Endothelial cell of umbilical vein (primary cell): Measurements from ENCODE around the gene KLF8. TPM values are rescaled to one million over a fixed set of nuclear protein-coding genes. Genes with fewer than 3 reads are reported as not detected.
A peak's percentile ranks its signal among the peaks of the same experiment; 100 is the strongest.

Source experiments
- BruUV-seq: library from RNA; stranded (reverse); fragments of 400-500 nt; replicated peaks from 2 replicates; lab custom pipeline; 2021; lab: Mats Ljungman, UMichigan
- CTCF ChIA-PET: fragments of 300-600, 350-600 bp; sonication (Branson Sonifier 250); formaldehyde crosslinking; loops from one replicate; lab custom pipeline; 2021; ENCODE audit warnings: antibody characterized with exemption, inconsistent platforms; lab: Charles Lee
- POLR2A ChIA-PET: fragments of 300-600, 350-600 bp; sonication (Branson Sonifier 250); formaldehyde crosslinking; loops from one replicate; lab custom pipeline; 2021; ENCODE audit warnings: antibody characterized with exemption, inconsistent platforms; lab: Charles Lee
- DNase-seq: peaks from one replicate; pipeline ENCODE4 v3.0.0-alpha.2; 2011; ENCODE audit warnings: low read depth, low spot score
- FAIRE-seq: peaks from 2 replicates; lab custom pipeline; 2011; peaks lifted over from hg19 to GRCh38; lab: Jason Lieb, UNC
- H2AFZ ChIP-seq: 2 replicates; pipeline ENCODE4 v1.6.0; 2012; ENCODE audit warnings: low read depth, low read length, control low read depth, inconsistent platforms
- H3K27ac ChIP-seq: 2 replicates; pipeline ENCODE4 v1.5.1; 2011; ENCODE audit warnings: low read depth, mild to moderate bottlenecking, control low read depth, low read length, moderate library complexity; ENCODE audit not compliant: insufficient read depth
- H3K27me3 ChIP-seq, 2 experiments: 2 replicates each; pipeline versions ENCODE4 v1.6.0 to v1.6.1; 2011; ENCODE audit warnings: low read length in 2 of 2, mixed read lengths in 1 of 2; ENCODE audit not compliant: control insufficient read depth in 2 of 2, insufficient read depth in 2 of 2
- H3K36me3 ChIP-seq, 2 experiments: 2 replicates in 1 of 2; 3 replicates in 1 of 2; pipeline ENCODE4 v1.5.1; 2011; ENCODE audit warnings: low read length in 2 of 2, mild to moderate bottlenecking in 1 of 2, moderate library complexity in 1 of 2; ENCODE audit not compliant: control insufficient read depth in 2 of 2, insufficient read depth in 2 of 2; ENCODE audit errors: extremely low read depth in 1 of 2
- H3K4me1 ChIP-seq: 3 replicates; pipeline ENCODE4 v1.5.1; 2011; ENCODE audit warnings: mild to moderate bottlenecking, low read length; ENCODE audit not compliant: control insufficient read depth, insufficient read depth; ENCODE audit errors: extremely low read depth
- H3K4me2 ChIP-seq: 2 replicates; pipeline ENCODE4 v1.6.1; 2011; ENCODE audit warnings: low read length, control low read depth, mixed read lengths; ENCODE audit not compliant: insufficient read depth
- H3K4me3 ChIP-seq, 3 experiments: fragments of 200-600 bp in 1 of 3; sonication (generic), shearing (Covaris generic) in 1 of 3; replicated peaks in 1 of 3; 2 replicates each; pipeline ENCODE4 v1.5.1; 2011 to 2016; ENCODE audit warnings: control low read depth in 3 of 3, low read length in 3 of 3, mild to moderate bottlenecking in 2 of 3, inconsistent platforms in 1 of 3, low read depth in 1 of 3, moderate library complexity in 1 of 3; ENCODE audit not compliant: insufficient read depth in 1 of 3
- H3K79me2 ChIP-seq: 2 replicates; pipeline ENCODE4 v1.6.0; 2012; ENCODE audit warnings: low read length, inconsistent platforms; ENCODE audit not compliant: control insufficient read depth, insufficient read depth
- H3K9ac ChIP-seq: replicated peaks from 2 replicates; pipeline ENCODE3; 2011; ENCODE audit warnings: low read length, control low read depth; ENCODE audit not compliant: insufficient read depth; ENCODE audit errors: extremely low read depth
- H3K9me1 ChIP-seq: replicated peaks from 3 replicates; pipeline ENCODE4 v1.6.0; 2011; ENCODE audit warnings: mild to moderate bottlenecking, low read length; ENCODE audit not compliant: control insufficient read depth, insufficient read depth; ENCODE audit errors: extremely low read depth
- H3K9me3 ChIP-seq: replicated peaks from 2 replicates; pipeline ENCODE4 v1.5.1; 2012; ENCODE audit warnings: low read length, inconsistent platforms; ENCODE audit not compliant: control insufficient read depth, insufficient read depth
- H4K20me1 ChIP-seq: replicated peaks from 2 replicates; pipeline ENCODE3; 2011; ENCODE audit warnings: mild to moderate bottlenecking, low read length; ENCODE audit not compliant: control insufficient read depth, insufficient read depth; ENCODE audit errors: extremely low read depth
- CTCF ChIP-seq, 2 donors: IDR thresholded peaks; 1 replicate in 1 of 2; 2 replicates in 1 of 2; pipeline ENCODE4 v1.5.1; 2011; ENCODE audit warnings: low read length in 2 of 2, mild to moderate bottlenecking in 2 of 2, moderate library complexity in 2 of 2, control low read depth in 1 of 2, inconsistent platforms in 1 of 2, low read depth in 1 of 2; ENCODE audit not compliant: insufficient read depth in 1 of 2; ENCODE audit errors: extremely low read depth in 1 of 2
- EZH2 ChIP-seq: IDR thresholded peaks from 2 replicates; pipeline ENCODE4 v1.6.1; 2012; ENCODE audit warnings: borderline replicate concordance, low read depth, mild to moderate bottlenecking, moderate library complexity, low read length, inconsistent platforms; ENCODE audit not compliant: severe bottlenecking
- FOS ChIP-seq: IDR thresholded peaks from 2 replicates; pipeline ENCODE4 v1.6.1; 2011; ENCODE audit warnings: mild to moderate bottlenecking, low read length, moderate library complexity, borderline replicate concordance; ENCODE audit not compliant: insufficient read depth
- GATA2 ChIP-seq: IDR thresholded peaks from 2 replicates; pipeline ENCODE4 v1.7.0; 2011; ENCODE audit warnings: low read depth, mild to moderate bottlenecking, moderate library complexity, mixed read lengths, low read length; ENCODE audit not compliant: insufficient read length, insufficient read depth
- MAX ChIP-seq: IDR thresholded peaks from 2 replicates; pipeline ENCODE4 v1.6.1; 2011; ENCODE audit not compliant: insufficient read depth, insufficient read length
- POLR2A ChIP-seq: IDR thresholded peaks from 2 replicates; pipeline ENCODE4 v1.6.1; 2012; ENCODE audit warnings: low read depth, mild to moderate bottlenecking, control low read depth, low read length
- dilution Hi-C: fragments of 300-500 bp; cut with MboI; formaldehyde crosslinking; loops from one replicate; pipeline ENCODE4 v1.15.0; 2019; ENCODE audit warnings: low sequenced_read_pairs; ENCODE audit not compliant: extremely low pct_ligation_motif_present
- intact Hi-C: fragments of 100-400 bp; cut with micrococcal nuclease; formaldehyde crosslinking; loops from one replicate; pipeline ENCODE4 v1.10.0; 2022
- polyA plus RNA-seq, 4 experiments: library from polyadenylated mRNA; depleted of rRNA in 3 of 4; stranded (reverse) in 3 of 4; unstranded in 1 of 4; fragments of >200 nt; gene quantifications; 2 replicates each; pipeline versions ENCODE4 v1.2.1 to v1.2.3, GENCODE V29; 2011 to 2012; ENCODE audit warnings: missing spikeins in 1 of 4
- total RNA-seq: library from RNA; stranded (reverse); gene quantifications from 2 replicates; pipeline ENCODE4 v1.2.3, GENCODE V29; 2021

Gene KLF8
- total and polyA plus RNA-seq, 2 donors (not counting 3 experiments of a cell fraction or from before 2014, with no cell fraction given) = 1.0 to 2.0 TPM

GRCh38 chrX:56233100-56233499 lies 944 bp downstream of the KLF8 start:
- BruUV-seq = no TSS peak
- H3K9ac ChIP-seq = peak overlapping the region; percentile 3
- no peaks in the 10 kb centered on the region for H3K9me3 ChIP-seq
- peaks cover 9% of the 10 kb centered on the region for H3K4me1 ChIP-seq
- peak overlapping the region; percentile 81 for H2AFZ ChIP-seq
- no peak for TF ChIP-seq EZH2
- H3K27ac ChIP-seq = no peak overlapping the region
- H3K4me3 ChIP-seq = peak overlapping the region; percentile 28 to 68 (median 51)
- H3K9me1 ChIP-seq = no peaks in the 10 kb centered on the region
- ChIA-PET CTCF (interaction anchor here (1.4 kb wide), 1 partner anchor 16 kb away, joined by 5 read pairs; no protein-coding TSS in a partner anchor), POLR2A (no interaction called here)
- no peaks in the 10 kb centered on the region for H3K79me2 ChIP-seq
- H3K27me3 ChIP-seq = peaks cover 4 to 6% of the 10 kb centered on the region in 2 experiments
- H3K4me2 ChIP-seq = peak overlapping the region; percentile 65
- dilution Hi-C loops = no loop called here
- DNase-seq (no peak), FAIRE-seq (peak; percentile 44)
- no peaks in the 10 kb centered on the region for H4K20me1 ChIP-seq
- intact Hi-C loops = loop anchor here (5.0 kb wide), 1 partner anchor 516 kb away; the partner anchor contains the start of gene RRAGB
- H3K36me3 ChIP-seq = no peaks in the 10 kb centered on the region

GRCh38 chrX:56233682-56234081 lies 1.5 kb downstream of the KLF8 start:
- H2AFZ ChIP-seq = peak overlapping the region; percentile 81
- no TSS peak for BruUV-seq
- no peak overlapping the region for H3K27ac ChIP-seq
- peaks cover 9% of the 10 kb centered on the region for H3K4me1 ChIP-seq
- H3K9me1 ChIP-seq = no peaks in the 10 kb centered on the region
- TF ChIP-seq CTCF (IDR thresholded peaks at IDR 0.05; ENCODE audit: extremely low read depth in 1 of 2, insufficient read depth in 1 of 2, low read depth in 1 of 2, low read length in 2 of 2) (no peak), EZH2 (no peak), POLR2A (no peak), GATA2 (no peak), MAX (no peak), FOS (no peak)
- H3K79me2 ChIP-seq = no peaks in the 10 kb centered on the region
- no peaks in the 10 kb centered on the region for H3K9me3 ChIP-seq
- intact Hi-C loops = loop anchor here (5.0 kb wide), 1 partner anchor 516 kb away; the partner anchor contains the start of gene RRAGB
- no peaks in the 10 kb centered on the region for H4K20me1 ChIP-seq
- H3K9ac ChIP-seq = no peak overlapping the region
- dilution Hi-C loops = no loop called here
- H3K36me3 ChIP-seq = no peaks in the 10 kb centered on the region
- no peak overlapping the region for H3K4me3 ChIP-seq
- FAIRE-seq = no peak
- ChIA-PET CTCF (interaction anchor here (1.4 kb wide), 1 partner anchor 15 kb away, joined by 5 read pairs; no protein-coding TSS in a partner anchor), POLR2A (no interaction called here)
- H3K27me3 ChIP-seq = peaks cover 4 to 6% of the 10 kb centered on the region in 2 experiments
- H3K4me2 ChIP-seq = peak overlapping the region; percentile 25
- DNase-seq = no peak
